ENCODE results near the gene IGSF10.

Gene IGSF10

DNA sequence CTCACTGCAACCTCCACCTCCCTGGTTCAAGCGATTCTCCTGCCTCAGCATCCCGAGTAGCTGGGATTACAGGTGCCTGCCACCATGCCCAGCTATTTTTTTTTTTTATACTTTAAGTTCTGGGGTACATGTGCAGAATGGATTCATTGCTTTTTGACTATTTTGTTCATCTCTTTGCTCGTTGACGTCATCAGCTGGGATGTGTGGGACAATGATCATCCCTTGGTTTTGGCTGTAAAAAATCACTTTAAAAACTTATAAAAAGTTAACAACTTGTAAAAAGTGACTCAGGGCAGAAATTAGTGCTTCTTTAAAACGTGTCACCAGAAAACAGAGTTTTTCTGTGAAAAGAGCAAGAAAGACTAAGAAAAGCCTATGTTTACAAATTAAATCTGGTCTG is 37.8 kb downstream of the IGSF10 start:
- DNase-seq (ENCODE audit: low read depth in 1 of 2, low spot score in 1 of 2) = no peak

DNA sequence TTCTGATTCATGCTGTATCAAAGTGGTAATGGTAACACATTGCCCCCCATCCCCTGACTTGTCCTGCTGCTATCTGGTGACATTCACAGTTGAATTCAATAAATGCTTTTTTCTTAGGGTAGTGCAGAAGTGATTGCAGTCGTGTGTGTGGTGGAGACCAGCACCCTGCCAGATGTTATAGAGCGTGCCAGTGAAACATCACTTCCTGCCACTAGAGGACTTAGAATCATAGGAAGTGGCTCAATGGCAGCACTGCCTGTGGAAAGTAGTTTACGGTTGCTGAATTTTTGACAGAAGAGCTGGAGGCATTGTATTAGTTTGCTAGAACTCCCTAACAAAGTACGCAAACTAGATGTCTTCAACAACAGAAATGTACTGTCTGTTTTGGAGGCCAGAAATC is 38.9 kb downstream of the IGSF10 start:
- DNase-seq (ENCODE audit: low read depth in 1 of 2, low spot score in 1 of 2) = no peak

DNA sequence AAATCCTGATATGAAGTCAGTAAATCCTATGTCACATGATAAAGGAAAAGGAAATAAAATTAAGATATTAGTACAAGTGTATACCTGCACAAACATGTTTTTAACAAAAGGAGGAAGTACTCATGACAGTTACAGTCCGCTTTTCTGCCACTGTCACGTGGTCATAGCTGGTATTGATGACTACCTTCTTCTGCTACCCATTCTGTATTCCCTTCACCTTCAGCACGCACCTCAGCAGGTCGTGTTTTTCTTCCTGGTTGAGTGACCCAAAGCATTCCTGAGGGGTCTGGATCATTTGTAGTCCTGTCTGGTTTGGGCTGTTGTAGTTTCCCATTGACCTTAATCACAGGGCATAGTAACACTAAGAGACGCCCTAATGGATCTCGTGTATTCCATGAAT is 41.1 kb downstream of the IGSF10 start:
- DNase-seq (ENCODE audit: low read depth in 1 of 2, low spot score in 1 of 2) = no peak

DNA sequence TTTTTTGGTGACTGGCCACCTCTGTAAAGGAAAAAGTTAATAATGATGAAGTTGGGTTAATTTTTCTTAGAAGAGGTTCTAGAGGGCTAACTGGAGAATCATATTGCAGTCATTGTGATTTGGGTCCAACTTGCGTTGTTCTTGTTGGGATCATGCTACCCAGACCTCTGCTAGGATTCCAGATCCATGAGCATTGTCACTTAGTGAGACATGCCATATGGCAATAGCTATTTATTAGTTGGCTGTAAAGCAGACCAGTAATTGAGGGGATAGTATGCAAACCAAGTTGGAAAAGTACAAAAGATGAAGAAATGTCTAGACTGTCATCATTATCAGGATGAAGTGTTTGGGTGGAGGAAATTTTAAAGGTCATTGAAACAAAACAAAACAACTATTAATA is 45.6 kb downstream of the IGSF10 start:
- no peak for DNase-seq (ENCODE audit: low read depth in 1 of 2, low spot score in 1 of 2)

DNA sequence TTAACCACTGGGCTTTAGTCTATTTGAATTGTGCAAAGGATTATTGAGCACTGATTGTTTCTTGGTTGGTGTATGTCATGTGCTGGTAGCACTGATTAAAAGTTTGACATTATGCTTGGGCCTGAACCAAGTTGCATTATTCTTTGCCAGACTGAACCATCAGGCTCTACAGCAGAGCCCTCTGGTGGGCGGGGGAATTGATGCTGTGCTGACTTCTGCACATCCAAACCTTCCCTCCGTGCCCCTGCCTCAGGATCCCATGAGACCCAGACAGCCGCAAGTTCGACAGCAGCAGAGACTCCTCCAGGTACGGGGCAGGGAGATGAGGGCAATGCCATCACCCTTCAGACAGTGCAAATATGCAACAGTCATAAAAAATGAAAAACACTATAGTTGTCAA is 47.9 kb downstream of the IGSF10 start:
- no peak for DNase-seq (ENCODE audit: low read depth in 1 of 2, low spot score in 1 of 2)
